OCI-M2 (cell line): ENCODE measurements around the gene FAM47A.

Experiments used
- DNase-seq: peaks from one replicate; lab custom pipeline; 2025; ENCODE audit not compliant: unreplicated experiment; lab: John Stamatoyannopoulos, UW

The FAM47A gene

GRCh38 chrX:34132028-34132427, at the start of gene FAM47A:
Gene FAM47A, minus strand, starts transcription at chrX:34132314. Its CDS starts 36 bp downstream, at chrX:34132278.
- no peak for DNase-seq

- DNase-seq: no peak
Measured at GRCh38 chrX:34147345-34147744, 15.2 kb upstream of the FAM47A start.

- DNase-seq: no peak
Measured at GRCh38 chrX:34146906-34147305, 14.8 kb upstream of the FAM47A start.

- DNase-seq: no peak
Measured at GRCh38 chrX:34144246-34144645, 12.1 kb upstream of the FAM47A start.

- no peak for DNase-seq
Measured at GRCh38 chrX:34140816-34141215, 8.7 kb upstream of the FAM47A start.

GRCh38 chrX:34130980-34131744, 952 bp downstream of the FAM47A start:
- no peak for DNase-seq

GRCh38 chrX:34130501-34130900, 1.6 kb downstream of the FAM47A start:
- no peak for DNase-seq

- DNase-seq: no peak
Measured at GRCh38 chrX:34126011-34126410, 6.1 kb downstream of the FAM47A start.

- no peak for DNase-seq
Measured at GRCh38 chrX:34119122-34119521, 13.0 kb downstream of the FAM47A start.

GRCh38 chrX:34112459-34112858, 19.7 kb downstream of the FAM47A start:
- no peak for DNase-seq
